KMS-11 (cell line): ENCODE data around the gene DRD4.

ENCODE experiments used
- H2AFZ ChIP-seq: fragments of 200-600 bp; sonication (generic); 2 replicates; pipeline ENCODE4 v1.6.1; 2016; ENCODE audit warnings: antibody characterized with exemption, mixed run types, low read depth
- H3K27ac ChIP-seq: fragments of 200-600 bp; sonication (generic); 2 replicates; pipeline ENCODE4 v1.6.1; 2016; ENCODE audit warnings: mild to moderate bottlenecking, mixed run types
- H3K27me3 ChIP-seq: fragments of 200-600 bp; sonication (generic); 2 replicates; pipeline ENCODE4 v1.6.1; 2017; ENCODE audit warnings: mild to moderate bottlenecking, low read depth, mixed run types, moderate library complexity; ENCODE audit not compliant: insufficient read depth
- H3K36me3 ChIP-seq: fragments of 200-600 bp; sonication (generic); 2 replicates; pipeline ENCODE4 v1.6.1; 2017; ENCODE audit warnings: mild to moderate bottlenecking, mixed run types; ENCODE audit not compliant: insufficient read depth
- H3K4me1 ChIP-seq: fragments of 200-600 bp; sonication (generic); 2 replicates; pipeline ENCODE4 v1.6.1; 2016; ENCODE audit warnings: mild to moderate bottlenecking, low read depth, mixed run types; ENCODE audit not compliant: poor library complexity, severe bottlenecking
- H3K4me2 ChIP-seq: fragments of 200-600 bp; sonication (generic); 2 replicates; pipeline ENCODE4 v1.7.0; 2016; ENCODE audit warnings: mild to moderate bottlenecking, mixed run types
- H3K4me3 ChIP-seq: fragments of 200-600 bp; sonication (generic); IDR thresholded peaks from 2 replicates; pipeline ENCODE4 v1.6.1; 2017; ENCODE audit warnings: low read depth, low read length, mixed read lengths; ENCODE audit not compliant: insufficient read depth
- H3K79me2 ChIP-seq: fragments of 200-600 bp; sonication (generic); 2 replicates; pipeline ENCODE4 v1.6.1; 2016; ENCODE audit warnings: low read depth, mixed run types; ENCODE audit not compliant: insufficient read depth
- H3K9ac ChIP-seq: fragments of 200-600 bp; sonication (generic); 2 replicates; pipeline ENCODE4 v1.6.1; 2016; ENCODE audit warnings: mild to moderate bottlenecking, mixed run types
- H4K20me1 ChIP-seq: fragments of 200-600 bp; sonication (generic); 2 replicates; pipeline ENCODE4 v1.6.1; 2016; ENCODE audit warnings: mild to moderate bottlenecking, mixed run types; ENCODE audit not compliant: insufficient read depth
- TF ChIP-seq, protein P1 (sequence below): fragments of 200-600 bp; sonication (generic); conservative IDR thresholded peaks from 2 replicates; pipeline ENCODE4 v1.6.1; 2017; ENCODE audit warnings: low read depth, mild to moderate bottlenecking, antibody characterized with exemption, low read length, moderate library complexity, mixed read lengths

DRD4 gene

DNA sequence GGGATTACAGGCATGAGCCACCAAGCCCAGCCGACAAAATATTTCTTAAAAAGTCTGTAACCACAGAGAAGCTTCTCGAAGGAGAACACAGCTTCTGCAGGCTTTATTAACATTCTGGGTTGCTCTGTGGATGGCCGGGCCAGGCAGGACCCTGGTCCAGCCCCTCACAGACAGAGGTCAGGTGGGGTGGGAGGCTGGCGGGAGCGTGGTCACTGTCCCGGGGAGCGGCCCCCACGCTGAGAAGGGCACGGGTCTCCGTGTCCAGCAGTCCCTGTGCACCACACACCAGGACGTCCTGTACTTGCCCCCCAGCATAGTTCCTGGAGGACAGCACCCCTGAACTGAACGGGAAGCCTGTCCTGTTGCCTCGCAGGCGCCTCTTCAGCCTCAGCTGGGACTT, 19.4 kb downstream of the DRD4 start:
- H3K4me3 ChIP-seq = no peak overlapping the region
- H3K27ac ChIP-seq = no peak overlapping the region
- TF ChIP-seq, protein P1, sequence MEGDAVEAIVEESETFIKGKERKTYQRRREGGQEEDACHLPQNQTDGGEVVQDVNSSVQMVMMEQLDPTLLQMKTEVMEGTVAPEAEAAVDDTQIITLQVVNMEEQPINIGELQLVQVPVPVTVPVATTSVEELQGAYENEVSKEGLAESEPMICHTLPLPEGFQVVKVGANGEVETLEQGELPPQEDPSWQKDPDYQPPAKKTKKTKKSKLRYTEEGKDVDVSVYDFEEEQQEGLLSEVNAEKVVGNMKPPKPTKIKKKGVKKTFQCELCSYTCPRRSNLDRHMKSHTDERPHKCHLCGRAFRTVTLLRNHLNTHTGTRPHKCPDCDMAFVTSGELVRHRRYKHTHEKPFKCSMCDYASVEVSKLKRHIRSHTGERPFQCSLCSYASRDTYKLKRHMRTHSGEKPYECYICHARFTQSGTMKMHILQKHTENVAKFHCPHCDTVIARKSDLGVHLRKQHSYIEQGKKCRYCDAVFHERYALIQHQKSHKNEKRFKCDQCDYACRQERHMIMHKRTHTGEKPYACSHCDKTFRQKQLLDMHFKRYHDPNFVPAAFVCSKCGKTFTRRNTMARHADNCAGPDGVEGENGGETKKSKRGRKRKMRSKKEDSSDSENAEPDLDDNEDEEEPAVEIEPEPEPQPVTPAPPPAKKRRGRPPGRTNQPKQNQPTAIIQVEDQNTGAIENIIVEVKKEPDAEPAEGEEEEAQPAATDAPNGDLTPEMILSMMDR = no peak
- H3K9ac ChIP-seq = no peak overlapping the region
- H3K4me1 ChIP-seq = no peaks in the 10 kb centered on the region
- no peak overlapping the region for H3K4me2 ChIP-seq
- H3K27me3 ChIP-seq = no peaks in the 10 kb centered on the region
- no peak overlapping the region for H2AFZ ChIP-seq
- H3K36me3 ChIP-seq = no peaks in the 10 kb centered on the region
- H4K20me1 ChIP-seq = no peaks in the 10 kb centered on the region
- no peaks in the 10 kb centered on the region for H3K79me2 ChIP-seq

DNA sequence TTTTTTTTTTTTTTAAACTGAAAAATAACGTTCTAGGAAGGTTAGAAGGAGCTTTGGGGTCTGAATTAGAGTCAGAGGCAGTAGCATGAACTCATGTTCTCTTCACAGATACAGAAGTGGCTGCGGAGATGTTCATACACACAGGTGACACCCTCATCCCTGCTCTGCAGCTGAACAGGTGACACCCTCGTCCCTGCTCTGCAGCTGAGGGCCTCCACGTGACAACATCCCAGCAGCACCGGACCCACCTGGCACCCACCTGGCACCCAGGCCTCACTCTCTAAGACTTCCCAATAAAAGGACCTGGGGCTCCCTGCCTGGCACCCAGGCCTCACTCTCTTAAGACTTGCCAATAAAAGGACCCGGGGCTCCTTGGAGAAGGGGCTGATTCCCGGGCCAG, 19.8 kb downstream of the DRD4 start:
- Histone ChIP-seq H3K27me3 (no peaks in the 10 kb centered on the region), H3K4me1 (no peaks in the 10 kb centered on the region), H3K79me2 (no peaks in the 10 kb centered on the region), H2AFZ (no peak overlapping the region), H4K20me1 (no peaks in the 10 kb centered on the region), H3K27ac (no peak overlapping the region), H3K4me3 (no peak overlapping the region), H3K36me3 (no peaks in the 10 kb centered on the region), H3K9ac (no peak overlapping the region), H3K4me2 (no peak overlapping the region)
- TF ChIP-seq, protein P1 = no peak

DNA sequence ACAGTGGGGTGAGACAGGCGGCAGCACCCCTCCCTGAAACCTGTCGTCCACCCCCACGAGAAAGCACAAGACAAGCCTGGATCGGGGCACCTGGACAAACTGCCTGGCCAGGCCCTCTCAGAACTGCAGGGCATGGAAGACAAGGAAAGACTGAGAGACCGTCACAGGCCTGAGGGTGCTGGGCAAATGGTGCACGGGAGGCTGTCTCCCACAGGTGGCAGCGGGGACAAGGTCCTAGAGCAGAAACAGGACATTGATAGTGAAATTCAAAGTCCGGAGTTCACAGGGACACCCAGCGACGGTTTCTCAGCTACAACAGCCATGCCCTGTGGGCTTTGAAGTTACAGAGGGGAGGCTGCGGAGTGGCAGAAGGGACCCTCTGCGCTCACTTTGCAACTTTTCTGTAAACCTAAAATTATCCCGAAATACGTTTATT, 20.6 kb downstream of the DRD4 start:
- H3K4me2 ChIP-seq = no peak overlapping the region
- no peaks in the 10 kb centered on the region for H3K79me2 ChIP-seq
- H4K20me1 ChIP-seq = no peaks in the 10 kb centered on the region
- no peak overlapping the region for H2AFZ ChIP-seq
- H3K36me3 ChIP-seq = no peaks in the 10 kb centered on the region
- TF ChIP-seq, protein P1 = no peak
- no peak overlapping the region for H3K9ac ChIP-seq
- no peak overlapping the region for H3K27ac ChIP-seq
- no peak overlapping the region for H3K4me3 ChIP-seq
- no peaks in the 10 kb centered on the region for H3K27me3 ChIP-seq
- no peaks in the 10 kb centered on the region for H3K4me1 ChIP-seq

DNA sequence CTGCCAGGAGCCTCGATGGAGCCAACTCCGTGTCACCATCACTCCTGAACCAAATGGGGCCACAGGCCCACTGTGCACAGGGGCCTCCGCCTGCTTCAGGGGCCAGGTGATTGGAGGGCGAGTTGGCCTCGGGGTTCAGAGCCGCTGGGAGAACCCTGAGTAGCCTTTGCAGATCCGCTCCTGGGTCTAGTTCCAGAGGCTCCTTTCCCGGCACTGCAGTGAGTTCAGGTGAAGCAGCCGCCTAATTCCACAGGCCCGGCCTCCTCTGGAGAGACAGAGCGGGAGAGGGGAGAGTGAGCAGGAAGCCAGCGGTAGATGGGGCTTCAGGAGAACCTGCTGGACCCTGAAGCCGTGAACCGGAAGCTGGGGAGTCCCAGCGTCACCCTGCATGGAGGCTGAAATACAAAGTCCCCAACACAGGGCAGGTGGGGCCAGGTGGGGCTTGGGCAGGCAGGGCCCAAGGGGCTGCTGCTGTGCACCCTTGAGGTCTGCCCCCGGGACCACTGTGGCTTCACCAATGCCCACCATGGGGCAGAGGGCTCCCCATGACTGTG, 22.5 kb downstream of the DRD4 start:
- no peak overlapping the region for H3K9ac ChIP-seq
- H2AFZ ChIP-seq = no peak overlapping the region
- H3K79me2 ChIP-seq = no peaks in the 10 kb centered on the region
- no peak overlapping the region for H3K27ac ChIP-seq
- H4K20me1 ChIP-seq = no peaks in the 10 kb centered on the region
- no peak overlapping the region for H3K4me2 ChIP-seq
- no peaks in the 10 kb centered on the region for H3K27me3 ChIP-seq
- H3K36me3 ChIP-seq = peaks cover 4% of the 10 kb centered on the region; the same call in 1 of the 2 replicates
- no peak overlapping the region for H3K4me3 ChIP-seq
- TF ChIP-seq, protein P1 = no peak
- H3K4me1 ChIP-seq = no peaks in the 10 kb centered on the region
